GF-D8 (cell line): ENCODE measurements around the gene DNAJC5.
"Not testable (repeated sequence)": the region's sequence is repeated elsewhere in the genome, so short reads cannot be mapped to it uniquely, and the experiment has no call there.

Experiments used
- DNase-seq: peaks from one replicate; lab custom pipeline; 2025; lab: John Stamatoyannopoulos, UW

The DNAJC5 gene

DNA sequence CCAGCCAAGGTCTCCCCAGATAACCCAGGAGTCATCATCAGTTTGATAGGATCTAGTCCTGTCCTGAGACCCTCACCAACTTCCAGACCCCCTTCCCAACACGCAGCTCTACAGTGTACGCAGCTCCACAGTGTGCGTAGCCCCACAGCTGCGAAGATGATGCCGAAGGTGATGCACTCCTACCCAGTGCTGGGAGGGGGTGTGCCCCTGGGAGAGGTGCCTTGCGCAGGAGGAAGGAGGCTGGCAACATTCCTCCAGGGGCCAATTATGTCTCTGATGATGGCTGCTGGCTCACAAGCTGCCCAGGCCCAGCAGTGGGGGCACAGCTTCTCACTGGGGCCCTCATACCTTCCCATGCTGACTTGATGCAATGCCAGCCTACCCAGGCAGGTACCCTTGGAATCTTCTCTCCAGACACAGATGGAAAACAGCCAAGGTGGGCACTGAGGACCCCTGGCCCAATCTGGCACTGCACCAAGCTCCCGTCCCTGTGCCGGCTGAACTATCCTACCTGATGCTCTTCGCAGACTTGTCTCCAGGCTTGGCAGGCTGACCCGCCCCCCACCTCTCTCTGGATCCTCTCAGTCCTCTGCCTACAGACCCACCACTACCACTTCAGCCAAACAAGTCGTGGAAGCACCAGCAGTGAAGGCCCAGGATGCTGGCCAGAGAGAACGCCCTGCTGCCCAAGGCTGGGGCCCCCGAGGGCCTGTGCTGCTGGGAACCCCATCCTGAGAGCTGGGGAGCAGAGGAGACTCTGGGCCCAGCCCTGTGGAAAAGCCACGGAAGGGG is 73.4 kb downstream of the DNAJC5 start:
- no peak for DNase-seq

- no peak for DNase-seq
These were observed 74.2 kb downstream of the DNAJC5 start for GRCh38 chr20:63968928-63969760.

- DNase-seq: no peak
These were observed 75.2 kb downstream of the DNAJC5 start, which contains the start of gene ZNF512B for GRCh38 chr20:63969838-63970713. ZNF512B (minus strand) TSS chr20:63969930; CDS start chr20:63967950, 1,980 bp downstream.

GRCh38 chr20:63970714-63971431 is 75.9 kb downstream of the DNAJC5 start:
- DNase-seq: no peak

DNA sequence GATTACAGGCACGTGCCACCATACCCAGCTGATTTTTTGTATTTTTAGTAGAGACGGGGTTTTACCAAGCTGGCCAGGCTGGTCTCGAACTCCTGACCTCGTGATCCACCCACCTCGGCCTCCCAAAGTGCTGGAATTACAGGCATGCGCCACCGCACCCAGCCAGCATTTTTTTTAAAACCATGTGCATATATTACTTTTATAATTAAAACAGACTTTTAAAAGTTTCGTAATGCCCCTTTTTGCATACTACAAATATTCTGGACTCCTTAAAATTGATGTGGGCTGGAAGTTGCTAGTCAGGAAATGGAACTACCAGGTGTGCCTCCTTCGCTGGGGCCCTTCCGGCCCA is 77.0 kb downstream of the DNAJC5 start:
- DNase-seq: not testable (repeated sequence)

GRCh38 chr20:63972312-63973159 is 77.6 kb downstream of the DNAJC5 start:
- no peak for DNase-seq

- no peak for DNase-seq
These were observed 78.2 kb downstream of the DNAJC5 start for GRCh38 chr20:63973160-63973479.

DNA sequence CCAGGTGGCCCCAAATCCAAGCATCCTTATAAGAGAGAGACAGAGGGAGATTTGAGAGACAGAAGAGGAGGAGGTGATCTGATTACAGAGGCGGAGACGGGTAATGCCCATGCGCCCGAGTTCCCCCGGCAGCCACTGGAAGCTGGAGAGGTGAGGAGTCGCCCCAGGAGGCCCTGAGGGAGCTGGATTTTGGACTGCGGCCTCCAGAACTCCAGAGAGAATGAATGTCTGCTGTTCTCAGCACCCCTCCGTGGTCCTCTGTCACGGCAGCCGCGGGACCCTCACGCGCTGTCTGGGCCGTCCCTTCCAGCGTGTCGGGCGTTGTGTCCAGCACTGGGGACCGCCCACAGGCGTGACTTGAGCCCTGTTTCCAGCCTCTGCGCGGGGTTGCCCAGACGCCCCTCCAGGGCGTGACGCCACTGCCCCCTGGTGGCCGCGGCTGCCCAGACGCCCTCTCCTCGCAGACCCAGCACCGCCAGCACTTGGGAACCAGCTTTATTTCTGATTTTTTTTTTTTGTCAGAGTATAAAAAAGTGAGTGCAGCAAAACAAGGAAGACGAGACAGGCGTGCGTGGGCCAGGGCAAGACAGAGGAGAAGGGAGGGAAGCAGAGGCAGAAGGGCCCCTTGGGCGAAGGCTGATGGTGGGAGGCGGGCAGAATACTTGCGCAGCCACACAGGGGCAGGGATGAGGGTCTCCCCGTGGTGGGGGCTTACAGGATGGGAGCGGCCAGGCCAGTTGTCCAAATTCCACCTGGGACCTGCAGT is 78.9 kb downstream of the DNAJC5 start:
- peak; percentile 31 for DNase-seq

GRCh38 chr20:63974402-63975200 is 79.7 kb downstream of the DNAJC5 start:
- DNase-seq: no peak

DNA sequence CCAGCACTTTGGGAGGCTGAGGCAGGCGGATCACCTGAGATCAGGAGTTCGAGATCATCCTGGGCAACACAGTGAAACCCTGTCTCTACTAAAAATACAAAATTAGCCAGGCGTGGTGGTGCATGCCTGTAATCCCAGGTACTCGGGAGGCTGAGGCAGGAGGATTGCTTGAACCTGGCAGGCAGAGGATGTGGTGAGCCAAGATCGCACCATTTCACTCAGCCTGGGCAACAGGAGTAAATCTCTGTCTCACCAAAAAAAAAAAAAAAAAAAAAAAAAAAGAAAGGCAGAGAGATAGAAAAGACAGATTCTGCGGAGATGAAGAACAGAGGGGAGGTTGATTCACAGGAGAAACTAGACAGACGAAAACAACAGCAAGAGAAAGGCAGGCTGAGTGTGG is 81.6 kb downstream of the DNAJC5 start:
- not testable (repeated sequence) for DNase-seq

- no peak for DNase-seq
These were observed 82.2 kb downstream of the DNAJC5 start for GRCh38 chr20:63976980-63977738.

GRCh38 chr20:63977739-63978276 is 82.9 kb downstream of the DNAJC5 start:
- peak; percentile 25 for DNase-seq

DNA sequence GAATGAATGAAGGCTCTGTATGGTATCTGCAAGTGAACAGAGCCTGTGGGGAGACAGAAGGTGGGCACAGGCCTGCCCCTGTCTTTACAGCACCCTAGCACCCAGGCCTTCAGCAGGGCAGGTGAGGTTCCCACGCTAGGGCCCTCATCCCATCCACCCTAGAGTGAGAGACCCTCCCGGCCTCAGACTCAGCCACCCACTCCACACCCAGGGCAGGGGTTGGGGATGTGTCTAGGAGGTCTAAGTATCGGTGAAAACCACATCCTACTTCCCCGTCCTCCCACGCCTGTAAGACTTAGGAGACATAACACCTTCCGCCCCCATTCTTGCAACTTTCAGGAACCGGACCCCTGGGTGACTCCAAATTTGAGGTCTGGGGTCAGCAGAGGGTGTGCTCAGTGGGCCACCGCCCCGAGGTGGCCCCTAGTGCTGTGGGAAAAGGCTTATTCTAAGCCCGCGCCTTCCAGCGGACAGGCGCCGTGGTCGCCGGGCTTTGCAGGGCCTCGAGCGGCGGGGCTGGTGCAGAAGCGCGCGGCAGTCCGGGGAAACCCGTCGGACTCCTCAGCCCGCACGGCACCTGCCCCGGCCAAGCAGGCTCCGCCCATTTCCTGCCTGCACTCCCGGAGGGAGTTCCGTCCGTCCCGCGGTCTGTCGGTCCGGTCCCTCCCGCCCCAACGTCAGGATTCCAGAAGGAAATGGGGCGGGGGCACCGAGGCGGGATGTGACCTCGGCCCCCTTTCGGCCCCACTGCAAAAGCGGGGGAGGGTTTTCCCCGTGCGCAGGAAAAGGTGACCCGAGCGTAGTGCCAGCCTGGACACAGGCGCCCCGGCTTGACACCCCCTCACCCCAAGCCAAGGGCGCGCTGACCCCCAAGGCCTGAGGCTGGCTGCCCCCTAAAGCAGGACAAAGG is 83.6 kb downstream of the DNAJC5 start:
- peak; percentile 61 for DNase-seq

DNA sequence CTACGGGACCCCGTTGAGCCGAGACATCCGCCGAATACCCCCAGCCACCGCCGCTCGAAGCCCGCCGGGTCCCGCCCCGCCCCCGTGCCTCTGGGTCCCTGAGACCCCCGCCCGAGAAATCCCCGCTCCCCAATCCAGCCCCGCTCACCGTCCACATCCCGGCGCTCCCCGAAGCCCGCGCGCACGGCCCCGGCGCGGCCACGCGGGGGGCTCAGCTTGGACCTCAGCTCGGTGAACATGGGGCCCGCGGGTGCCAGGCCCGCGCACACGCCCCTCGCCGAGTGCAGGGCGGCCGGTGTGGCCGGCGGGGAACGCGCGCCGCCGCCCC is 84.3 kb downstream of the DNAJC5 start:
- no peak for DNase-seq

DNA sequence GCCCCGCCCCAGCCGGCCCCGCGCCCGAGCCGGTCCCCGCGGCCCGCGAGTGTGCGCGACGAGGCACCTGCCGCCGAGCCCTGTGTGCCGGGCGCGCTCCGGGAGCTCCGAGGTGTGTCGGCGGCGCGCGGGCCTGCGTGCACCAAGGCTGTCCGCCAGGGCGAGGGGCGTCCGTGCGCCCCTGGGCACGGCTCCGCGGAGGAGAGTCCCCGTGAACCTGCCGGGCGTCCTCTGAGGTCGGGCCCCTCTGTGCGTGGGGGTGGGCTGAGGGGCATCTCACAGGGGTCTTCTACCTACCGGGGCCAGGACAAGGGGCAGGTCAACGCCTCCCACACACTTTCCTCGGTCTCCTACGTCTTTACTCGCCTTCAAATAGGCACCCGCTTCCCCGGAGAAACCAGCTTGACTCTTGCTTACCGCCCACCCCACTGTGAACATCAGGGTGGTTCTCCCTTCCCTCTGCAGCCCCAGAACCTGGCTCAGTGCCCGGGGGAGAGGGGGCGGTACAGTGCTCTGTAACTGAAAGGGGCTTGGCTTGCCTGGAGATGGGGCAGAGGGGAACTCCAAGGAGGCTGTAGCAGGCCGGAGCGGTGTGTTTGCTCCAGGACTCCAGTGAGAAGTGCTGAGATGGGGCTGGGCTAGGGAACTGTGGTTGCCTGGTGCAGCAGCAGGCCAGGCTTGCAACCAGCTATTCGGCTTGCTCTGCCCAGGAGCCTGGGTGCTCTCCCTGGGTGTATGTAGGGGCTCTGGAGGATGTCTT is 84.8 kb downstream of the DNAJC5 start, which contains the start of gene SAMD10:
Gene SAMD10 (minus strand): TSS at position 86 of the 760 bp plus-strand sequence. CDS start 175 bp downstream, outside the sequence.
- DNase-seq: peak; percentile 77

GRCh38 chr20:63980317-63980805 is 85.4 kb downstream of the DNAJC5 start:
- DNase-seq: no peak
